Dedifferentiated amniotic fluid mesenchymal stem cell (primary cell): ENCODE data around the gene UCN2.

ENCODE experiments used
- DNase-seq: peaks from one replicate; pipeline ENCODE4 v3.0.0-alpha.2; 2016; ENCODE audit errors: extremely low spot score

Gene UCN2

DNA sequence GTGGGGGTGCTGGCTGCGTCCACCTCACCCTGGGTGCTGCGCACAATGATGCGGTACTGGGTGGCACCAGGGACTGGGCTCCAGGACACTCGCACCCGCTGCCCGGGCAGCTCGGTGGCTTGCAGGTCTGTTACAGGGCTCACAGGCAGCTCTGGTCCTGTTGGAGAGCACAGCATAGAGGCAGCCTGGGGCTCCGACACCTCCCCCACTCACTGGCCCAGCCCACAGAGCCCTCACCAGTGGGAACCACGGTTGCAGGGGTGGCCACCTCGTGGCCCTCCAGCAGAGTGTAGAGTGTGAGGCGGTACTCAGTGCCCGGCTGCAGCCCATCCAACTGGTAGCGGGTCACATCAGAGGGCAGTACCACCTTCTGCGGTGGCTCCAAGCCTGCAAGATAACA lies 27.9 kb upstream of the UCN2 start:
- DNase-seq: no peak

DNA sequence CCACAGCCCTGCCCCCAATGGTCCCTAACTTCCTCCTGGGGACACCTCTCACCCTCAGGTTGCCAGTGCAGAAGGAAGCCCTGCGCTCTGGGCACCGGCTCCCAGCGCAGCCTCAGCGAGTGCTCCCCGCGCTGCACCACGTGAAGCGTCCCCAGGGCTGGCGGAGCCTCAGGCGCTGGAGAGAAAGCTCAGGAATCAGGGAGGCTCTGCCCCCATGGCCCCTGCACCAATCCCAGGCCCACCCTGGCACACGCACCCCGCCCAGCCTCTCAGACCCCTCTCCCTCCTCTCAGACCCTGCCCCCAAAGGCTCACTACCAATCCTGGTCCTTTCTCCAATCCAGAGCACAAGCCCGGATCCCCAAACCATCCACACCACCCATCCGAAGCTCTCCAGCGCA lies 24.6 kb upstream of the UCN2 start:
- no peak for DNase-seq

DNA sequence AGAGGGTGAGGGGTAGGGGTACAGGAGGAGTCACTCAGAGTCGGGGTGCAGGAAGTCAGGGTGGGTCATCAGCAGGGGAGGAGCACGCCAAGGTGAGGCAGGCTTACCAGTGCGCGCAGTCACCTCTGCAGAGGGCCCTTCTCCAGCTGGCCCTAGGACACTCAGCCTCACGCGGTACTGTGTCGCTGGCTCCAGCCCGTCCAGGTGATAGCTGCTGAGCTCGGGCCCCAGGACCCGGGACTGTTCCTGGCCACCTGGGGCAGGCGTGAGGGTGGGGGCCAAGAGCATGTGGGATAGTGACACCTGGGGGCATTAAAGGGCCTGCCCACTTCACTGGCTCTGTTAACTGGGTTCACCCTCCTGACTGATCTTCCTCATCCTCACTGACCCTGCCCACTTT lies 24.1 kb upstream of the UCN2 start:
- DNase-seq: no peak

GRCh38 chr3:48585411-48585810 lies 21.8 kb upstream of the UCN2 start:
- DNase-seq: no peak

GRCh38 chr3:48584836-48585235 lies 21.3 kb upstream of the UCN2 start:
- DNase-seq: no peak

DNA sequence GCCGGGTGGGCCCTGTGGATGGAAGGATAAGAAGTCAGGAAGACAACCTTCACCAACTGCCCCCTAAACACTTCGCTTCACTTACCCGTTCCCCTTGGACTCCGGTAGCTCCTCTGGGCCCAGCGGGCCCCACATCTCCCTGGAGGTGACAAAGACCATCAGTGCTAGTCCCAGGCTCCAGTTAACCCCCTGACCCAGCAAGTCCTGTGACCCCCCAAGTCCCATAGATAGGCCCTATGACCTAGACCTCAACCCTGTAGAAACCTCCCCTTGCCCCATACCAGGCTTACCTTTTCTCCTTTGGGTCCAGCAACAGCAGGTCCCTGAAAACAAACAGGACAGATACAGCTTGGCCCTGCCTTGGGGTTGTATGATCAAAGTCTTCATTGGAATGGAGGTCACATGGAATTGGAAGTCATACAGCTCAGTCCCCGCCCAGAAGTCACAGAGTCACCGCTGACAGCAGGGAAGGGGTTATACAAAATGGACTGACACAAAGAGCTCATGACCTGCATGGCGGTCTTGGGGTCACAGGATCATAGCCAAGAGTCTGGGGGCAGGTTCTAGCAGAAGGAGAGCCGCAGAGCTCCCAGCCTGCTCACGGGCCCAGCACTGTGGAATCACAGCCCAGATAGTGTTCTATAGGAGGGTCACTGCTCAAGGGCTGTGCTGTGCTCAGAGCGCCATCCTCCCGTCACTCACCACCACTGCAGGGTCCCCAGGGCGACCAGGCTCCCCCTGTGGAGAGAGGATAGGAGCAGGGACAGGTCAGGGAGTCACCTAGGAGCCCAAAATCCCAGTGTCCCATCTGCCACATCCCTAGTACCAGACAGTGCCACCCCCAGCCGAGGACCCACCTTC lies 18.3 kb upstream of the UCN2 start:
- no peak for DNase-seq

DNA sequence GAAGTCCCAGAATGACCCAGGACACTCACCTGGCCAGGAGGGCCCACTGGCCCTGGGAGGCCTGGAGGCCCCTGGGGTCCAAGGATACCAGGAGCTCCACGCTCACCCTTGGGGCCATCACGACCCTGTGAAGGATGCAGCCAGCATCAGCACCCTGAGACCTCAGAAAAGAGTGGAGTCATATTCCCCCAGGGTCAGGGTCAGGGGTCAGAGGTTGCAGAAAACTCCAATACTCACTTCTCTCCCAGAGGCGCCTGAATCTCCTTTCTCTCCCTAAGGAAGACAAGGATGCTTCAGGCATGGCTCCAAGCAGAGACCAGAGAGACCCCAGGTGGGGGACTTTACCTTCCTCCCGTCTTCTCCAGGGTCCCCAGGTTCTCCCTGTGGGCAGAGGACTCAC lies 13.1 kb upstream of the UCN2 start:
- no peak for DNase-seq

DNA sequence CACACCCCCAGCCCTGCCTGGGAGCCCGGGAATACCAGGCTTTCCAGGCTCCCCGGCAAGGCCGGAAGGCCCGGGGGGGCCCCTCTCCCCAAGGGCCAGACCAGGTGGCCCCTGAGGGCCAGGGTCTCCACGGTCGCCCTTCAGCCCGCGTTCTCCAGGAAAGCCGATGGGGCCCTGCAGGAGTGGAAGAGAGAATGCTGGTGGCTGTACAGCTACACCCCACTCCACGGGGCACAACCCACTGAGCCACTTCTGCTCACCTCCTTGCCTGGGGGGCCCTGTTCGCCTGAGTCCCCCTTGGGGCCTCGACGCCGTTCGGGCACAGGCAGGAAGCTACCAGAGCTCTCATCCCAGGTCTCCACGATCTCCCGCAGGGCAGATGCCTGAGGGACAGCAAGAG lies 11.8 kb upstream of the UCN2 start:
- DNase-seq: no peak

DNA sequence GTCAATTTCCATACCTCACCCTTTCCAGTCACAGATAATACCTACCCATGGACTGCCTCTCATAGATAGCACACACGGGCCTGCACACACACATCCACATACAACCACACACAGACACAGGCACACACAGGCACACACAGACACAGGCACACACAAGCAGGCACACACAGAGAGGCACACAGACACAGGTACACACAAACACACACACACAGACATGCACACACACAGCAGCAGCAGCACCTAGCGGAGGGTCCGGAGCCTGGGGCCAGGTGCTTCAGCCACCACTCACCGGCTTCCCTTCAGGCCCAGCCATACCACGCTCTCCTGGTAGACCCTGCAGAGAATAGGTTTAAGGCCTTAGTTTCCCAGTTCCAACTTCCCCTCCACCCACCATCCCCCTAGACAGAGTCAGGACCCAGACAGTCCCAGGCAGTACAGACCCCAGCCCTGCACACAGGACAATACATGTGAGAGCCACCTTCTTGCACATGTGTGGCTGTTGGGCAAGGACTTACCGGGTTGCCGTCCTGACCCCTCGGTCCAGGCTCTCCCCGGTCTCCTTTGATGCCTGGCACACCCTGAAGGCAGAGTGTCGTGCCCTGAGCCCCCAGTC lies 10.5 kb upstream of the UCN2 start:
- no peak for DNase-seq

DNA sequence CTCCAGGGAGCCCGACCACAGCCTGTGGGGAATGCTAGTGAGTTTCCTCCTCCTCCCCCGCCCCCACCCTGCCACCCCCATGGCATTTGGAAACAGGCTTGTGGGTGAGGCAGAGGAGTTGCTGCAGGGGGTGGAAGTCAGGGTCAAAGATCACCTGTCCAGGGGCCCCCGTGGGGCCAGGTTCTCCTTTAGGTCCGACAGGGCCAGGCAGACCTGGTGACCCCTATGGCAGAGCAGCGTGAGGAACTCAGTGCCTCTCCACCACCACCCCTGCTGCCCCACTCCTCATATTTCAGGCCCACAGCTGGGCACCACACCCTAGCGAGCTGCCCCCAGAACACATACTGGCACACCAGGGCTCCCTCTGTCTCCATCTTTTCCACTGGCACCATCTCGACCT lies 8.9 kb upstream of the UCN2 start:
- no peak for DNase-seq

GRCh38 chr3:48571938-48572337 lies 8.4 kb upstream of the UCN2 start:
- no peak for DNase-seq

GRCh38 chr3:48569808-48570450 lies 6.3 kb upstream of the UCN2 start:
- DNase-seq: no peak

GRCh38 chr3:48569400-48569799 lies 5.8 kb upstream of the UCN2 start:
- no peak for DNase-seq

GRCh38 chr3:48568476-48568875 lies 4.9 kb upstream of the UCN2 start:
- no peak for DNase-seq

DNA sequence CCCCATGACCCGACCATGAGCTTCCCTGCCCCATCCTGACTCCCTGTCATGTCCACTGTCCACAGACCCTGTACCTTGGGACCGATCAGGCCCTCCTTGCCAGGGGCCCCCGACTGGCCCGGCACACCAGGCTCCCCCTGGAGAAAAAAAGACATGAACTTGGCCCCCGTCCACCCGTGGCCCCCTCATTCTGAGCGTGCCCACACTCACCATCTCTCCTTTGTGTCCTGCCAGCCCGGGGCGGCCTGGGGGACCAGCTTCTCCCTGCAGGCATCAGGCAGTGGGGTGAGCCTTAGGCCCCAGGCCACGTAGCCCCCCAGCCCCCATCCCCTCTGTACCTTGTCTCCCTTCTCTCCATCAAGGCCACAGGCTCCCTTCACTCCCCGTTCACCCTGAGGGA lies 3.9 kb upstream of the UCN2 start:
- no peak for DNase-seq

DNA sequence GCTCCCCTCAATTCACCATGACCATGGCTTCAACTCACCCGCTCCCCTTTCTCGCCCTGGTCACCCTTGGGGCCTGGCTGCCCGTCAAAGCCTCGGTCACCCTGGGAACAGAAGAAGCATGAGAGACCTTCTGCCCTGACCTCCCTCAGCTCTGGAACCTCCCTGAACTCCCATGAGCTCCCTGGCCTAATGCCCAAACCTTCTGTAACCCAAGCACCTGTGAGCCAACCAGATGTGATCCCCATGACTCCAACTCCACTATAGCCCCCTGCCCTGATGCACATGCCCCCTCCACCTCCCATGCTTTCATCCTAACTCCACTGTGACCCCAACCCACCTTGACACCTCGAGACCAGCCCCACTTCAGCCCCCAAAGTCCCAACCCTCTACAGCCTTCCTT lies 3.5 kb upstream of the UCN2 start:
- DNase-seq: no peak

DNA sequence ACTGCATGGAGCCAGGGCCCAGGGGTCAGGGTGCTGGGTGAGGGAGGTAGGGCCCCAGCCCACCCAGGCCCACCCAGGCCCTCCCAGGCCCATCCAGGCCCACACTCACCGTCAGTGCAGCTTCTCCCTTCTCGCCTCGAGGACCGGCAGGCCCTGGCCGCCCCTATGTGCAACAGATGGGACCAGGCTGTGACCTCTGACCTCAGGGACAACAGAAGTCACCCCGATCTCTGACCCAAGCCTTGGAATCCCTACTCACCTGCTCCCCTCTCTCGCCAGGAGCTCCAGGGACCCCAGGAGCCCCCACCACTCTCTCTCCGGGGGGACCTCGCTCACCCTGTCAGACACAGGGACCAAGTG lies 2.8 kb upstream of the UCN2 start:
- DNase-seq: no peak

GRCh38 chr3:48565591-48566400 lies 2.2 kb upstream of the UCN2 start:
- DNase-seq: peak; percentile 24

DNA sequence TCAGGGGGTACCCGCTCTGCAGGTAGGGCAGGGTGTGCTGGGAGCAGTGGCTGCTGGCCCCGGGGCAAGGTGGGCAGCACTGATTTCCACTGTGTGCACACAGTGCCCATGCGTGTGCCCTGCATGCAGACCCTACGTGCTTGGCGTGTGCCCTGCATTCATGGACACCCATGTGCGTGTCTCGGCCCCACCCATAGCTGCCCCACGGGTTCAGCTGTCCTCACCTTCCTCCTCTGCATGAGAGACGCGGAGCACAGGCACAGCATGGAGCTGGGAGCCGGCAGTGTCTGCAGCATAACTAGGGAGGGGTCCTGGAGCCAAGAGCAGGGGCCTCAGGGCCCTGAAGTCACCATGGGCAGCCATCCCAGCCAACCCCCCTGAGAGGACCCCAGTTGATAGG lies 1.6 kb upstream of the UCN2 start:
- DNase-seq: no peak

GRCh38 chr3:48564667-48565066 lies 1.1 kb upstream of the UCN2 start:
- DNase-seq: no peak

DNA sequence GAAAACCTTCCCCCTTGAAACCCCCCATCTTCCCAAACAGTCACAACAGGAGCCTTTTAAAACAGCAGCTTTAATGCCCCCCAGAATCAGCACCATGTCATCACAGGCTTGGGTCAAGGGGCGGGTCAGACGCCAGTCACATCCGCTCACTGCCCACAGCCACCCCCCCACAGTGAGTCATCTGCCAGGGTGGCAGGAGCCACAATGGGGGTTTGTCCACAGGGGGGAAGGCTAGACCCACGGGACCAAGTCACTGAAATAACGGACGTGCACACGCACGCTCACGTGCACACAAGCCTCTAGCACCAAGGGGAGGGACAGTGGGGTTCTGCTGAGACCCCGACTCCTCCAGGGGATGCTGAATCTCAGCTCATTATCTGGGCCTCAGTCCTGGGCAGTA lies 441 bp upstream of the UCN2 start:
- no peak for DNase-seq

- no peak for DNase-seq
Observed at GRCh38 chr3:48562367-48563095, 1.1 kb downstream of the UCN2 start.
